Measurements from ENCODE around the gene PLA2G10.
"Not testable (repeated sequence)": the region's sequence is repeated elsewhere in the genome, so short reads cannot be mapped to it uniquely, and the experiment has no call there.

GRCh38 chr16:14636179-14636950, 57.7 kb downstream of the PLA2G10 start:
- not testable (repeated sequence) for TF ChIP-seq CTCF (IDR thresholded peaks at IDR 0.05 in 4 of 5, conservative IDR thresholded peaks at IDR 0.05 in 1 of 5)
- peak in 1 of 2 donors; percentile 35 for TF ChIP-seq POLR2A (IDR thresholded peaks at IDR 0.05)

Measured in gastrocnemius medialis (tissue), 4 donors.